Hindlimb muscle (tissue), 1 donor: ENCODE results near the gene FIBP. TPM values are rescaled to one million over a fixed set of nuclear protein-coding genes. Genes with fewer than 3 reads are reported as not detected.

ENCODE experiments used
- DNase-seq: peaks from one replicate; pipeline ENCODE4 v3.0.0-alpha.2; 2013
- polyA plus RNA-seq: library from polyadenylated mRNA; unstranded; fragments of 120-200 nt; gene quantifications from one replicate; pipeline ENCODE4 v1.2.1, GENCODE V29; 2013; ENCODE audit not compliant: insufficient read length

The FIBP gene
- polyA plus RNA-seq = 59.8 TPM

- DNase-seq = peak; percentile 99
Observed at GRCh38 chr11:65888163-65888814, at the start of gene FIBP. TSS of gene FIBP (minus strand) at chr11:65888471. CDS start at chr11:65888418, 53 bp downstream.

GRCh38 chr11:65937766-65938165, 49.5 kb upstream of the FIBP start:
- DNase-seq = no peak

- DNase-seq = no peak
Observed at GRCh38 chr11:65934014-65934413, 45.7 kb upstream of the FIBP start.

- DNase-seq = no peak
Observed at GRCh38 chr11:65932558-65932919, 44.3 kb upstream of the FIBP start.

GRCh38 chr11:65931773-65932557, 43.7 kb upstream of the FIBP start:
- no peak for DNase-seq

- no peak for DNase-seq
Observed at GRCh38 chr11:65928667-65929066, 40.4 kb upstream of the FIBP start.

- DNase-seq = no peak
Observed at GRCh38 chr11:65927904-65928397, 39.7 kb upstream of the FIBP start.

GRCh38 chr11:65925397-65925796, 37.1 kb upstream of the FIBP start:
- DNase-seq = no peak

GRCh38 chr11:65922565-65922964, 34.3 kb upstream of the FIBP start:
- DNase-seq = no peak

GRCh38 chr11:65921876-65922275, 33.6 kb upstream of the FIBP start:
- no peak for DNase-seq

GRCh38 chr11:65921033-65921555, 32.8 kb upstream of the FIBP start:
- no peak for DNase-seq

GRCh38 chr11:65920372-65920802, 32.1 kb upstream of the FIBP start:
- DNase-seq = no peak

GRCh38 chr11:65919573-65920371, 31.5 kb upstream of the FIBP start:
- DNase-seq = no peak

- DNase-seq = peak; percentile 97
Observed at GRCh38 chr11:65919141-65919572, 30.9 kb upstream of the FIBP start, which contains the start of gene DRAP1. TSS of gene DRAP1 (plus strand) at chr11:65919426. CDS start at chr11:65919502, 76 bp downstream.

GRCh38 chr11:65918211-65919140, 30.2 kb upstream of the FIBP start, which contains the start of gene C11orf68:
TSS of gene C11orf68 (minus strand) at chr11:65919062. CDS start at chr11:65919031, 31 bp downstream.
- DNase-seq = peak; percentile 43

GRCh38 chr11:65917434-65918210, 29.4 kb upstream of the FIBP start:
- DNase-seq = no peak

- no peak for DNase-seq
Observed at GRCh38 chr11:65917077-65917433, 28.8 kb upstream of the FIBP start.

- no peak for DNase-seq
Observed at GRCh38 chr11:65916391-65916790, 28.1 kb upstream of the FIBP start.

GRCh38 chr11:65915821-65916251, 27.6 kb upstream of the FIBP start:
- DNase-seq = no peak

GRCh38 chr11:65915101-65915820, 27.0 kb upstream of the FIBP start:
- DNase-seq = no peak
